Measurements from ENCODE around the gene CYSTM1. TPM values are rescaled to one million over a fixed set of nuclear protein-coding genes. Genes with fewer than 3 reads are reported as not detected.

The CYSTM1 gene
- total and polyA plus RNA-seq, 2 donors (not counting 1 experiment from before 2014, with no cell fraction given) = 6.2 to 17.0 TPM

DNA sequence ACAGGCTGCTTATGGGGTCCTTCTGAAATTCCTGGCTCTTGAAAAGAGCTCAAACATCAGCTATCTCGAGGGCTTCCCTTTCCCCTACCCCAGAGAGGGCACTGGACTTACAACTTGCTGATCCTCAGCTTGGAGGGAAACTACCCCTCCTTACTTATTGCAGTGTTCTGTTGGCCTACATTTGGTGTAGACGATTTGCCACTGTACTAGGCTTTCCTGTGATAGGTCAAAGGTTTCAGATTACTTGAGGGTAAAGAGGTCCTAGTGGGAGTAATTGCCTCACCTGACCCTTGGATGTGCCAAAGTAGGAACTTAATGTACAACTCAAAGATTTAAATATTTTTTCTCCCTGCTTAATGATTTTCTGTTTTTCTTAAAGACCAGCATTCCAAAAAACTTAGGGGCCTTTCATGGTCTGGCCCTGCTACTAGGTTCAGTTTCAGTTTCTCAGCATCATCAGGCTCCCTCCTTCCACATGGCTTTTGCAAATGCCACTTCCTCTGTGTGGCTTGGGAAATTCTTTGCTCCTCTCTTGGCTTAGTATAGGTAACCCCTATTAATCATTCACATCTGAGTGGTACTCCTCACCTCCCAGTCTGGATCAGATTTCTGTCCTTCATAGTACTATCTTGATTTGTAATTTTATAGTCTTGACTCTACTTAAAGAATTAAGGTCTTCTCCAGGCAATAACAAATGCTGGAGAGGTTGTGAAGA is 32.4 kb downstream of the CYSTM1 start:
- DNase-seq (no peak), ATAC-seq (ENCODE audit: low read depth) (no peak)
- POLR2A ChIA-PET = no interaction called here
- Mint-ChIP-seq H3K27ac (no peak overlapping the region), H3K4me3 (no peak overlapping the region), H3K9me3 (ENCODE audit: insufficient read depth) (no peaks in the 10 kb centered on the region), H3K27me3 (no peaks in the 10 kb centered on the region), H3K4me1 (no peaks in the 10 kb centered on the region)
- CTCF ChIA-PET = no interaction called here
- TF ChIP-seq, protein P1, sequence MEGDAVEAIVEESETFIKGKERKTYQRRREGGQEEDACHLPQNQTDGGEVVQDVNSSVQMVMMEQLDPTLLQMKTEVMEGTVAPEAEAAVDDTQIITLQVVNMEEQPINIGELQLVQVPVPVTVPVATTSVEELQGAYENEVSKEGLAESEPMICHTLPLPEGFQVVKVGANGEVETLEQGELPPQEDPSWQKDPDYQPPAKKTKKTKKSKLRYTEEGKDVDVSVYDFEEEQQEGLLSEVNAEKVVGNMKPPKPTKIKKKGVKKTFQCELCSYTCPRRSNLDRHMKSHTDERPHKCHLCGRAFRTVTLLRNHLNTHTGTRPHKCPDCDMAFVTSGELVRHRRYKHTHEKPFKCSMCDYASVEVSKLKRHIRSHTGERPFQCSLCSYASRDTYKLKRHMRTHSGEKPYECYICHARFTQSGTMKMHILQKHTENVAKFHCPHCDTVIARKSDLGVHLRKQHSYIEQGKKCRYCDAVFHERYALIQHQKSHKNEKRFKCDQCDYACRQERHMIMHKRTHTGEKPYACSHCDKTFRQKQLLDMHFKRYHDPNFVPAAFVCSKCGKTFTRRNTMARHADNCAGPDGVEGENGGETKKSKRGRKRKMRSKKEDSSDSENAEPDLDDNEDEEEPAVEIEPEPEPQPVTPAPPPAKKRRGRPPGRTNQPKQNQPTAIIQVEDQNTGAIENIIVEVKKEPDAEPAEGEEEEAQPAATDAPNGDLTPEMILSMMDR (IDR thresholded peaks at IDR 0.05) = no peak
- TF ChIP-seq EZH2 (IDR thresholded peaks at IDR 0.05; ENCODE audit: borderline replicate concordance, insufficient read depth, low read depth, low read length, poor library complexity, severe bottlenecking) = no peak
- H3K27ac ChIP-seq (ENCODE audit: low read length in 2 of 2) = no peak overlapping the region
- H4K20me1 ChIP-seq (ENCODE audit: control insufficient read depth, insufficient read depth, low read length, poor library complexity, severe bottlenecking) = no peaks in the 10 kb centered on the region
- no peak overlapping the region for H3K9ac ChIP-seq (ENCODE audit: low read length)
- no peak overlapping the region for H2AFZ ChIP-seq (ENCODE audit: insufficient read depth, low read depth, low read length, poor library complexity, severe bottlenecking)
- H3K4me1 ChIP-seq (ENCODE audit: control insufficient read depth in 2 of 2, insufficient read depth in 2 of 2, low read length in 2 of 2) = no peaks in the 10 kb centered on the region
- H3K27me3 ChIP-seq (replicated peaks in 1 of 4; ENCODE audit: control extremely low read depth in 1 of 4, control insufficient read depth in 3 of 4, insufficient read depth in 4 of 4, low read length in 3 of 4) = no peaks in the 10 kb centered on the region
- no peaks in the 10 kb centered on the region for H3K79me2 ChIP-seq (ENCODE audit: control insufficient read depth, insufficient read depth, low read length)
- no peaks in the 10 kb centered on the region for H3K36me3 ChIP-seq (replicated peaks in 1 of 2; ENCODE audit: control extremely low read depth in 1 of 2, control insufficient read depth in 1 of 2, extremely low read depth in 1 of 2, insufficient read depth in 2 of 2, low read length in 1 of 2)
- WGBS (ENCODE audit: insufficient coverage) = 33% methylated on average over 1 of the region's 2 CpGs
- H3K4me2 ChIP-seq (replicated peaks; ENCODE audit: low read depth, low read length, poor library complexity, severe bottlenecking) = no peak overlapping the region
- no peaks in the 10 kb centered on the region for H3K9me3 ChIP-seq (ENCODE audit: control extremely low read depth in 1 of 3, control insufficient read depth in 2 of 3, insufficient read depth in 1 of 3, low read length in 2 of 3)
- intact Hi-C loops (cut with micrococcal nuclease) = no loop called here
- no peak overlapping the region for H3K4me3 ChIP-seq (ENCODE audit: control extremely low read depth in 1 of 5, extremely low read depth in 1 of 5, insufficient read depth in 1 of 5, low read depth in 2 of 5, low read length in 4 of 5)

GRCh38 chr5:140208065-140208464 is 33.1 kb downstream of the CYSTM1 start:
- H3K27me3 Mint-ChIP-seq = no peaks in the 10 kb centered on the region

More at GRCh38 chr5:140208065-140208464, 33.1 kb downstream of the CYSTM1 start:
- Histone ChIP-seq H2AFZ (ENCODE audit: insufficient read depth, low read depth, low read length, poor library complexity, severe bottlenecking) (no peak overlapping the region), H3K36me3 (replicated peaks in 1 of 2; ENCODE audit: control extremely low read depth in 1 of 2, control insufficient read depth in 1 of 2, extremely low read depth in 1 of 2, insufficient read depth in 2 of 2, low read length in 1 of 2) (no peaks in the 10 kb centered on the region), H3K27me3 (replicated peaks in 1 of 4; ENCODE audit: control extremely low read depth in 1 of 4, control insufficient read depth in 3 of 4, insufficient read depth in 4 of 4, low read length in 3 of 4) (no peaks in the 10 kb centered on the region), H3K9ac (ENCODE audit: low read length) (no peak overlapping the region), H3K4me2 (replicated peaks; ENCODE audit: low read depth, low read length, poor library complexity, severe bottlenecking) (no peak overlapping the region), H3K4me3 (ENCODE audit: control extremely low read depth in 1 of 5, extremely low read depth in 1 of 5, insufficient read depth in 1 of 5, low read depth in 2 of 5, low read length in 4 of 5) (no peak overlapping the region), H3K79me2 (ENCODE audit: control insufficient read depth, insufficient read depth, low read length) (no peaks in the 10 kb centered on the region), H4K20me1 (ENCODE audit: control insufficient read depth, insufficient read depth, low read length, poor library complexity, severe bottlenecking) (no peaks in the 10 kb centered on the region), H3K9me3 (ENCODE audit: control extremely low read depth in 1 of 3, control insufficient read depth in 2 of 3, insufficient read depth in 1 of 3, low read length in 2 of 3) (no peaks in the 10 kb centered on the region), H3K4me1 (ENCODE audit: control insufficient read depth in 2 of 2, insufficient read depth in 2 of 2, low read length in 2 of 2) (no peaks in the 10 kb centered on the region), H3K27ac (ENCODE audit: low read length in 2 of 2) (no peak overlapping the region)
- H3K27ac Mint-ChIP-seq = no peak overlapping the region
- ChIA-PET POLR2A (no interaction called here), CTCF (no interaction called here)
- H3K9me3 Mint-ChIP-seq (ENCODE audit: insufficient read depth) = no peaks in the 10 kb centered on the region
- TF ChIP-seq, protein P1 (IDR thresholded peaks at IDR 0.05) = no peak
- no peak for TF ChIP-seq EZH2 (IDR thresholded peaks at IDR 0.05; ENCODE audit: borderline replicate concordance, insufficient read depth, low read depth, low read length, poor library complexity, severe bottlenecking)
- no peak overlapping the region for H3K4me3 Mint-ChIP-seq
- no peak for DNase-seq
- ATAC-seq (ENCODE audit: low read depth) = no peak
- intact Hi-C loops (cut with micrococcal nuclease) = no loop called here
- no peaks in the 10 kb centered on the region for H3K4me1 Mint-ChIP-seq

Data from B cell (primary cell).